Duodenal mucosa (tissue), 2 donors: ENCODE data around the gene CYTH1.
A peak's percentile ranks its signal among the peaks of the same experiment; 100 is the strongest.

Experiments
- H3K27ac ChIP-seq: one replicate; pipeline ENCODE4 v1.7.0; 2013; ENCODE audit warnings: low read depth, low read length
- H3K27me3 ChIP-seq, 2 donors: one replicate each; pipeline ENCODE4 v1.7.0; 2013; ENCODE audit warnings: low read length in 2 of 2, control low read depth in 1 of 2; ENCODE audit not compliant: insufficient read depth in 2 of 2, control insufficient read depth in 1 of 2
- H3K36me3 ChIP-seq, 2 donors: one replicate each; pipeline ENCODE4 v1.7.0; 2013; ENCODE audit warnings: low read length in 2 of 2, control low read depth in 1 of 2; ENCODE audit not compliant: insufficient read depth in 2 of 2, control insufficient read depth in 1 of 2
- H3K4me1 ChIP-seq, 2 donors: one replicate each; pipeline ENCODE4 v1.7.0; 2013; ENCODE audit warnings: low read length in 2 of 2, control low read depth in 1 of 2; ENCODE audit not compliant: insufficient read depth in 2 of 2, control insufficient read depth in 1 of 2
- H3K4me3 ChIP-seq, 2 donors: one replicate each; pipeline ENCODE4 v1.7.0; 2013; ENCODE audit warnings: low read length in 2 of 2, low read depth in 1 of 2
- H3K9ac ChIP-seq, 2 donors: one replicate each; pipeline ENCODE4 v1.7.0; 2013; ENCODE audit warnings: low read length in 2 of 2, low read depth in 1 of 2
- H3K9me3 ChIP-seq, 2 donors: one replicate each; pipeline ENCODE4 v1.7.0; 2013; ENCODE audit warnings: low read length in 2 of 2, control low read depth in 1 of 2; ENCODE audit not compliant: control insufficient read depth in 1 of 2

Gene CYTH1

GRCh38 chr17:78806451-78806850, 24.4 kb upstream of the CYTH1 start:
- Histone ChIP-seq H3K9ac (no peak overlapping the region), H3K4me1 (no peaks in the 10 kb centered on the region), H3K36me3 (peaks cover 57 to 90% of the 10 kb centered on the region in 2 donors), H3K9me3 (no peaks in the 10 kb centered on the region), H3K4me3 (no peak overlapping the region), H3K27me3 (no peaks in the 10 kb centered on the region), H3K27ac (no peak overlapping the region)

GRCh38 chr17:78805301-78805700, 23.2 kb upstream of the CYTH1 start:
- no peaks in the 10 kb centered on the region for H3K9me3 ChIP-seq
- no peaks in the 10 kb centered on the region for H3K4me1 ChIP-seq
- H3K9ac ChIP-seq = no peak overlapping the region
- H3K36me3 ChIP-seq = peaks cover 52 to 84% of the 10 kb centered on the region in 2 donors
- no peak overlapping the region for H3K4me3 ChIP-seq
- H3K27ac ChIP-seq = peak overlapping the region; percentile 32
- no peaks in the 10 kb centered on the region for H3K27me3 ChIP-seq

- H3K27me3 ChIP-seq = no peaks in the 10 kb centered on the region
- peak overlapping the region; percentile 32 for H3K27ac ChIP-seq
- no peak overlapping the region for H3K4me3 ChIP-seq
- no peak overlapping the region for H3K9ac ChIP-seq
- no peaks in the 10 kb centered on the region for H3K9me3 ChIP-seq
- H3K4me1 ChIP-seq = no peaks in the 10 kb centered on the region
- H3K36me3 ChIP-seq = peaks cover 52 to 83% of the 10 kb centered on the region in 2 donors
These were observed 22.7 kb upstream of the CYTH1 start for GRCh38 chr17:78804777-78805176.

- Histone ChIP-seq H3K9me3 (no peaks in the 10 kb centered on the region), H3K4me3 (peak overlapping the region in 1 of 2 donors; percentile 30), H3K4me1 (no peaks in the 10 kb centered on the region), H3K27ac (no peak overlapping the region), H3K36me3 (peaks cover 53 to 84% of the 10 kb centered on the region in 2 donors), H3K27me3 (no peaks in the 10 kb centered on the region), H3K9ac (no peak overlapping the region)
These were observed 21.2 kb upstream of the CYTH1 start for GRCh38 chr17:78803186-78803845.

GRCh38 chr17:78802459-78802858, 20.4 kb upstream of the CYTH1 start:
- H3K36me3 ChIP-seq = peaks cover 57 to 84% of the 10 kb centered on the region in 2 donors
- no peaks in the 10 kb centered on the region for H3K4me1 ChIP-seq
- no peak overlapping the region for H3K27ac ChIP-seq
- H3K9ac ChIP-seq = no peak overlapping the region
- no peak overlapping the region for H3K4me3 ChIP-seq
- H3K27me3 ChIP-seq = no peaks in the 10 kb centered on the region
- no peaks in the 10 kb centered on the region for H3K9me3 ChIP-seq

GRCh38 chr17:78802008-78802407, 19.9 kb upstream of the CYTH1 start:
- no peak overlapping the region for H3K9ac ChIP-seq
- H3K9me3 ChIP-seq = no peaks in the 10 kb centered on the region
- no peaks in the 10 kb centered on the region for H3K27me3 ChIP-seq
- no peaks in the 10 kb centered on the region for H3K4me1 ChIP-seq
- no peak overlapping the region for H3K27ac ChIP-seq
- H3K36me3 ChIP-seq = peaks cover 57 to 84% of the 10 kb centered on the region in 2 donors
- H3K4me3 ChIP-seq = no peak overlapping the region

- Histone ChIP-seq H3K36me3 (peaks cover 58 to 85% of the 10 kb centered on the region in 2 donors), H3K4me1 (no peaks in the 10 kb centered on the region), H3K4me3 (no peak overlapping the region), H3K9me3 (no peaks in the 10 kb centered on the region), H3K27ac (no peak overlapping the region), H3K9ac (no peak overlapping the region), H3K27me3 (no peaks in the 10 kb centered on the region)
These were observed 18.3 kb upstream of the CYTH1 start for GRCh38 chr17:78800132-78800931.

GRCh38 chr17:78798695-78799559, 16.9 kb upstream of the CYTH1 start:
- Histone ChIP-seq H3K4me1 (no peaks in the 10 kb centered on the region), H3K27me3 (no peaks in the 10 kb centered on the region), H3K36me3 (peaks cover 58 to 87% of the 10 kb centered on the region in 2 donors), H3K9me3 (no peaks in the 10 kb centered on the region), H3K9ac (no peak overlapping the region), H3K27ac (no peak overlapping the region), H3K4me3 (no peak overlapping the region)

GRCh38 chr17:78797691-78798585, 15.9 kb upstream of the CYTH1 start:
- peaks cover 53 to 86% of the 10 kb centered on the region in 2 donors for H3K36me3 ChIP-seq
- no peaks in the 10 kb centered on the region for H3K27me3 ChIP-seq

More at GRCh38 chr17:78797691-78798585, 15.9 kb upstream of the CYTH1 start:
- Histone ChIP-seq H3K4me1 (no peaks in the 10 kb centered on the region), H3K9me3 (no peaks in the 10 kb centered on the region), H3K9ac (no peak overlapping the region), H3K4me3 (no peak overlapping the region), H3K27ac (no peak overlapping the region)
